NCI-H82 treated with DMSO at 0.1 percent for 48 hours (cell line): ENCODE data around the gene CASTOR2.
"Not testable (repeated sequence)": the region's sequence is repeated elsewhere in the genome, so short reads cannot be mapped to it uniquely, and the experiment has no call there.

Experiments used
- DNase-seq: peaks from one replicate; lab custom pipeline; 2025; ENCODE audit not compliant: unreplicated experiment; lab: John Stamatoyannopoulos, UW

The CASTOR2 gene

DNA sequence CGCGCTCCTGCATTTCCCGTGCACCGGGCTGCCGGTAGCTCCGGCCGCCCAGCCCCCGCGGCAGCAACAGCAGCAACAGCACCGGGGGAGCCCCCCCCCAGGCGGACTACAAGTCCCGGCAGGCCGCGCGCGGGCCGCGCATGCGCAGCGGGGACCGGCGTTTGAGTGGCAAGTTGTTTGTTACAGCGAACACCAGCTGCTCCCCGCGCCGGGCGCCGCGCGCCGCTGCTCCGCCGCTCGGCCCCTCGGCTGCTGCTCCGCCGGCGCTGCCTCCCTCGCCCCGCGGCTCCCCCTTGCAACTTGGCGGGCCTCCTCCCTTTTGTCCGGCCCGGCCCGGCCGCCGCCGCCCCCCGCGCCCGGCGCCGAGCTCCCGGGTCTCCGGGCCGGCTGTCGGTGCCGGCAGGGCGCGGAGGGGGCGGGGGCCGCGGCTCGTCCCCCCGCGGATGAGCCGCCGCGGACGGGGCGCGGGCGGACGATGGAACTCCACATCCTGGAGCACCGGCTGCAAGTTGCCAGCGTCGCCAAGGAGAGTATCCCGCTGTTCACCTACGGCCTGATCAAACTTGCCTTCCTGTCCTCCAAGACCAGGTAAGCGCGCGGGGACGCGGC is at the start of gene CASTOR2:
CASTOR2 (plus strand) TSS at position 195 of the 609 bp plus-strand sequence; CDS start at position 476, 281 bp downstream.
- DNase-seq: not testable (repeated sequence)

DNA sequence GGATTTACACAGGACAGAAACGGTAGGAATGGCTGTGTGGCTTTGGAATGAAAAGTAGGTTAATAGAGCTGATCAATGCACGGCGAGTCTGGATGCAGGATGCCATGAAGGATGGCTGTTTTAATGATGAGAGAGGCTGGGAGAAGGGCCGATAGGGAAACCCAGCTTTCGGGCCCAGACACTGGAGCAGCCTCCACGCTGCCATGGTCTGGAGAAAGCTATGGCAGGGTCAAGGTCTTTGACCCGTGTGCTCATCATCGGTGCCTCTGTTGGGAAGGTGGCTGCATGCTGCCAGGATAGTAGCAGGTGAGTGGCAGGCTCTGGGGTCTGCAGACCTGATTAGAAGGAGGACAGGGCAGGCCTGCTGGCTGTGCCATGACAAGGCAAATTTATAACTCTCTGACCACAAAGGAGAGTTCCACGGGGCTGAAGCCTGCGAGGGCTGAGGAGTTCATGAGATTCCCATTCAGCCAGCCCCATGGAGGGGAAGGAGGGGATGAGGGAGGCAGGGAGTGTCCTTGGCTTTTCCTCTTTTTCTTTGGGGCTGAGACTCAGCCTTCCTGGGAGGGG is 42.1 kb upstream of the CASTOR2 start:
- DNase-seq: not testable (repeated sequence)

DNA sequence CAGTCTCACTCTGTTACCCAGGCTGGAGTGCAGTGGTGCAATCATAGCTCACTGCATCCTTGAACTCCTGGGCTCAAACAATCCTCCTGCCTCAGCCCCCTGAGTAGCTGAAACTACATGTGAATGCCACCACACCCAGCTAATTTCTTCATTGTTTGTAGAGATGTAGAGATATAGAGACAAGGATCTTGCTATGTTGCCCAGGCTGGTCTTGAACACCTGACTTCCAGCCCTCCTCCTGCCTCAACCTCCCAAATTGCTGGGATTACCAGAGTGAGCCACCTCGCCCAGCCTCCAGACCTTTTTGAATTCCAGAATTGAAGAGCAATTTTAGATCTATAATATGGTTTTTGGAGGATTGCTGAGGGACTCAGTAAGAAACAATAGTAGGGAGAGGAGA is 40.9 kb upstream of the CASTOR2 start:
- DNase-seq: not testable (repeated sequence)

DNA sequence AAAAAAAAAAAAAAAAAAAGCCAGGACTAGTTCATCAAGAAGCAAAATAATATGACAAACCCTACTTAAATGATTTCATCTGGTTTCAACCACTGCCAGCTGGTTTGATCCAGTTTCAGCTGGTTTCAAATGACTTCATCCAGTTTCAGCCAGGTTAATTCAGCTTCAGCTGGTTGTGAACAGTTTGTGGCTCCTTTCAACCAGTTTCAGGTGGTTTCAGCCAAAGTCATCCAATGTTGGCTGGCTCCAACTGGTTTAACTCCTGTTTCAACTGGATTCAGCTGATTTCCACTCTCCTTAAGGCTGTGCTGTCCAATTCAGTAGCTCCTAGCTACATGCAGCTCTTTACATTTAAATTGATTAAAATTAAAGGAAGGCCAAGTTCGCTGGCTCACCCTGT is 37.5 kb upstream of the CASTOR2 start:
- DNase-seq: not testable (repeated sequence)

DNA sequence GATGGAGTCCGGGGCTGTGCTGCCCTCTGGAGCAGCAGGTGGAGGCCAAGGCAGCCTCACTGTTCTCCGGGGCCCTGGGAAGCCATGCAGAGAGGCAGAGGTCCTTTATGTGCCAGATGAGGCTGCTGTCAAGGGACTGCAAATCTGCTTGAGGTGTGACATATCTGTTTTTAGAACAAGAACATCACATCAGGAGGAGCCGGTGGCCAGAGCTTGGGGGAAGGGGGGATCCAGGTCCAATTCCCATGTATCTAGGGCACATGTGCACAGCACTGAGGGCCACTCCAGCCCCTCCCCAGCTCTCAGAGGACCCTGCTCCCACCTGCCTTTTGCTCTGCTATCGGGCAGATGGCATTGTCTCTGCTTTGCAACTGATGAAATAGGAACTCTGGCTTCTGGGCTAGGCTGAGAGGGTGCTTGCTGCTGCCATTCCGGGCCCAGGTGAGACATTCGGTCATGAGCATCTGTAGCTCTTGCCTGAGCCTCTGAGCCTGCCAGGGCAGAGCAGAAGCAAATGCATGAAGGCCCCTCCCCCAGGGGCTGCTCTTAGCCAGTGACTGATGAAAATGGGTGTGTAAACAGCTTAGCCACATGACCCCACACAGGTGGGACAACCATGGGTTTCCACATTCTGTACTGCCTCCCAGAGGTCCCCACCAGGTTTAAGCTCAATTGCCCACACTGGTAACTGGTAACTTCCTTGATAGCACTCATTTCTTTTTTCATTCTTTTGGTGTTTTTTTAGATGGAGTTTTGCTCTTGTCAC is 32.8 kb upstream of the CASTOR2 start:
- DNase-seq: not testable (repeated sequence)

DNA sequence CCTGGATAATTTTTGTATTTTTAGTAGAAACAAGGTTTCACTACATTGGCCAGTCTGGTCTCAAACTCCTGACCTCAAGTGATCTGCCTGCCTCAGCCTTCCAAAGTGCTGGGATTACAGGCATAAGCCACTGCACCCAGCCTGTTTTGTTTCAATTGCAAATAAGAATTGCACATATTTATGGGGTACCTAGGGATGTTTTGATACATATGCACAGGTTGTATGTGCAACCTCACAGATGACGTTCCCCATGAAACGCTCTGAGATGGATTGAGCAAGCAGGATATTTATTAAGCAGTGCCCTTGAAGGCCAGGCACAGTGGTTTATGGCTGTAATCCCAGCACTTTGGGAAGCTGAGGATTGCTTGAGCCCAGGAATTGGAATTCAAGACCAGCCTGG is 25.1 kb upstream of the CASTOR2 start:
- DNase-seq: not testable (repeated sequence)

DNA sequence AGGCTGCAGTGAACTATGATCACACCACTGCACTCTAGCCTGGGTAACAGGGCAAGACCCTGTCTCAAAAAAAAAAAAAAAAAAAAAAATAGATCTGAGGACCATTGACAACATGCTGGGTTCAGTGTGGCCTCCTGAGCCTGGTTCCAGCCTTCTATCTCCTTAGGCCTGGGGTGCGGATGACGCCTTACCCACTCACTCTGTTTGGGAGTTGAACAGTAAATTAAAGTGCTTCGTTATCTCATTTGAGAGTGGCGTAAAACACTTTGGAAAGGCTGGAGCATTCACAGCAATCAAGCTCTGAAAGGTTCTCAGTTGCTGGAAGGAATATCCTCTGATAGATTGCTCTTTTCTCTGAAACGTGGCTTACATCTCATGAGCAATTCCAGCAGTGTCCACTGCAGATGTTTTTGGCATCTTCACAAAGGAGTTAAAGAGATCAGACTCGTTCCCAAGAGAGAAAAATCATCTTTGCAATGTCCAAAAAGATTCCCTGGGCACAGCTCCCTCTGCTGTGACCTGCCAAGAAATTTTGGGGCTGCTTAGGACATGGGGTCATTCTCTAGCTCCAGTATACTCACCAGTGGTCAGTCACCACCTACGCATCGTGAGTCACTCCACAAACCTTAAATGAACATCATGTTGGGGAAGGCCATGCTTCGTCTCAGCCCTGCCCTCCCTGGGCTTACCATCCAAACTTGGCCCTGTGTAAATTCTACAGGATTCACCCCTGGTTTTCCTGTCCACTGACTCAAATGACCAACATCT is 23.0 kb upstream of the CASTOR2 start:
- not testable (repeated sequence) for DNase-seq

DNA sequence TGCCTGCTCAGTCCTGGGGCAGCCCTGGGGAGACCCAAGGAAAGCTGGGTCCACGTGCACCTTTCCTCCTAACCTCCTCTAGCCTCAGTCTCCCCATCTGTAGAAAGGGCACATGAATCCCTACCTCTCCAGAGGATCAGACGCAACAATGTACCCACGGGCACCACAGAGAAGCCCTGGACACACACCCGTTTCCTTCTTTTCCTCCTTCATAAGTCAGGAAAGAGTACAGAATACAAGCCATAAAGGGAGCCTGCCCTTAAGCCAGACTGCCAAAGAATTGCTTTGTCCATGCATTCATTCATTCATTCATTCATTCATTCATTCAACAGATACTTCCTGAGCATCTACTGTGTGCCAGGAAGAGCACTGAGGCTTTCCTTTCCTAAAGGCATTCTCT is 20.6 kb upstream of the CASTOR2 start:
- DNase-seq: not testable (repeated sequence)

DNA sequence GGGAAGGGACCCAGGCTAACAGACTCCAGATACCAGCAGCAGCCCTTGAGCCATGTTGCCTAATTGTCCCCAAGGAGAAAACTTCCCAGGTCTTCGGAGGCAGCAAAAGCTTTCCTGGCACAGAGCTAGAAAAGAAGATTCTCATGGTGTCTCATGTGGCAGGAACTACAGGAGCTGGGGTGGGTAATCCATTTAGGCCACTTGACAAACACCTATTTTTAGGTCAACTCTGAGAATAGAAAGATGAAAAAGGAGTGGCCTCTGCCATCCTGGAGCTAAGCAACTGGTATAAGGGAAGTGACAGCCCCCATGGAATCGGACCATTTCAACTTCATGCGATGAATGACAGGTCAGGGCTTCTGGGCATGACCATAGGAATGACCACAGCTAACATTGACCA is 16.8 kb upstream of the CASTOR2 start:
- DNase-seq: not testable (repeated sequence)

DNA sequence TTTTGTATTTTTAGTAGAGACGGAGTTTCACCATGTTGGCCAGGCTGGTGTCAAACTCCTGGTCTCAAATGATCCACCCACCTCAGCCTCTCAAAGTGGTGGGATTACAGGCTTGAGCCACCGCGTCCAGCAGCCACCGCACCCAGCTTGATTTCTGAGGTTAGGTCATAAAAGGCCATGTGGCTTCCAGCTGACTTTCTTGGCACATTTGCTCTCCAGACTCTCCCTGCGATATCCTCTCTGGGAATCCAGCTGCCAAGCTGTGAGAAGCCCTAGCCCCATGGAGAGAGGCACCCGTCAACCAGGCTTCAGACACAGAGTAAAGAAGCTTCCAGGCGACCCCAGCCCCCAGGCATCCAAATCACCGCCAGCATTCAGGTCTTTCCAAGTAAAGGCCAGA is 10.7 kb upstream of the CASTOR2 start:
- DNase-seq: not testable (repeated sequence)

DNA sequence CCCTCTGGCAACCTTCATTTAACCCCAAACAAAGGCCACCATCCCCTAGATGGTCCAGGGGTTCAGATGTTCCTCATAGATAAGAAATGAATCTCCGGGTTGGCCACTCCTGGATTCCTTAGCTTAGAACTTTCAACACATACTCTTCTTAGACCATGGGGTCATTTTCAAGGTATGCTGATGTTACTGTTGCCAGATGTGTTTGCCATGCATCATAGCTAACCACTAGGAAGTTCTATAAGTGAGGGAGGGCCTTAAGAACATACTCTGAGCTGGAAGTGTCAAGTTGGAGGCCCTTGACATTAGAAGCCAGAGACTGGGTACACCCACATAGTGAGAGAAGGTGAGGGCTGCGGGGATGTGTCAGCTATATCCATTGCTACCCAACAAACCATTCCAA is 6.2 kb upstream of the CASTOR2 start:
- DNase-seq: not testable (repeated sequence)

DNA sequence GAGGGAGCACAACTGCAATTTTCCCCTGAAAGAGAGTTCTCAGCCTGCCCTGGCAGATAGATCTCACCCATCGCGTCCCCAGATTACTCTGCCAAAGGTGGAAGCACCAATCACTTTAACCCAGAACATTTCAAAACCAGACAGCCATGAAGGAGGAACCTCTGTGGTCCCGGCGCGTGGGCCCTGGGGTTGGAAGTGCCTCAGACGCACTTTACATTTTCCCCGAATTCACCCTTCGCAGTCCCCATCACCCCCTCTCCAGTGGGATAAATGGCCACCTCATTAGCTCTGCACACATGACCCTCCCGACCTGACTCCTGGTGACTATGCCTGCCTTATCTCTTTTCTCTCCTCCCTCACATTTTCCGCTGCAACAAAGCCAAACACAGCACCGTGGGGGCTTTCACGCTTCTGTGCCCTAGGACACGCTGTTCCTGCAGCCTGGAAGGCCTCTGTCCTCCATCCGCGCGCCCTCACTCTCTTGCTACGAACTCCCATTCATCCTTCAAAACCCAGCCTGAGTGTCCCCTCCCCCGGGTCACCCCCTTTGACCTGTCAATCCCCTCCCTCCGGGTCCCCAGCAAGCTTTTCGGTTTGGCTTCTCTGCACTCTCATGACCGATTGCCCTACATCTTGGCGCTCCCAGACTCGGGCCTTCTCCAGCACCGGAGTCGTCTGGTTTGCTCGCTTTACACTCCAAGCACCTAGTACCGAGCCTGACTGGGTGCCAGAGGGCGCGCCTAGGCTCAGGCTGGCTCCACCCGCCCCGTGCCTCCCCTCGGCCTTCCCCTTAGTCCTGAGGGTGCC is 598 bp upstream of the CASTOR2 start:
- DNase-seq: not testable (repeated sequence)

DNA sequence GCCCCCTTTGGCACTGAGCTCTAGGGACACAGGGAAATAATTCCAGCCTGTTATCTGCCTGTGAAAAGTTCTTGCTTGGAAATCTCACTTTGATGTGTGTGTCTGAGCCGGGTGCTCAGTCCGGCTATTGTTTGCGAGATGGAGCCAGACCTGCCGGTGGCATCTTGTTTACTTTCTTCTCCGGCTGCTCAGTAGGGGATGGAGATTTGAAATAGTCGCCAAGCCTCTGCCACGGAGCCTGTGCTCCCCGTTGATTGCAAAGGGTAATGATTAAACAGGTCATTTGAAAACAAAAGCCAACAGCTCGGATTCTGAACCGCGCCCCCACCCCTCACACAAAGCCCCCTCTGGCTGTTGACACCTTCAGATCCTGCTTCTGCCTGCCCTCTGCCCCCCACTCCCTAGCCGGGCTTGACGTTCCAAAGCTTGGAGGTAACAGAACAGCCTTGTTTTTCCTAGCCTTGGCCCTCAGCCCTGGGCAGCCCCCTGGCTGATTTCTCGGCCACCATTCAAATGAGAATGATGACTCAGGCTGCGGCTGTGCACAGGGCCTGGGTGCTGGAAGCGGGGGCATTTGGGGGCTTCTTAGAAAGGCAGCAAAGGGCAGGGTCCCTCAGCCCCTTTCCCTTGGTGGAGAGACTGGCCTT is 1.8 kb downstream of the CASTOR2 start:
- DNase-seq: not testable (repeated sequence)

DNA sequence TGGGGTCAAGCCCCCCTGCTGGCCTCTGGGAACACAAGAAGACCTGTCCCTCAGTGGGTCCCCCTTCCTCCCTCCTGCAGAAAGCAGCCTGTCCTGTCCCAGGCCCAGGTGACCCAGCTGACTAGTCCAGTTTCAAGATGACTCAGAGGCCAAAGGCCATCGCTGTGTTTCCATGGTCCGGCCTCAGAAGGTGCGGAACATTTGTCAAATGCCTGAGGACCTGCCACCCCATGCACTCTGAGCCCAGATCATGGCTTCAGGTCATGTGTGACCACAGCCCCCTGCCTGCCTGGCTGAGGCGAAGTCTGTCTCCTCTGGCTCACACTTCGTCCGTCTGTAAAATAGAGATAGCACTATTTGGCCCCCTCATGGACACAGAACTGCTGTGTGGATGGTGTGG is 2.4 kb downstream of the CASTOR2 start:
- not testable (repeated sequence) for DNase-seq

DNA sequence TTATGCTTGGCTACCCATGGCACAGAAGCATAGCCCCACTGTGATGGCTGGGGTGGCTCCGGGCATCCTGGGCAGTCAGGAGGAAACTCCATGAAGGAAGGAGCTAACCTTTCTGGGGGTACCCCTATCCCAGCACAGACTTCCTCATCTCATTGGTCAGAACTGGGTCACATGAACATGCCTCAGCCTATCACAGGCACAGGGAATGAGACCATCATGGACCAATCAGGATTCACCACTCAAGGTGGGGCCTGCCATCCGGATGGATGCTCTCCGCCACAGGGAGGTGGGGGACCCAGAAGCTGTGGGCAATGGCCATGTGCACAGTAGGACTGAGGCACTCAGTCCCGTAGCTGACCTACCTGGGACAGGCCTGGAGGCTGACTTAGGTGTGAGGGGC is 6.9 kb downstream of the CASTOR2 start:
- DNase-seq: not testable (repeated sequence)

DNA sequence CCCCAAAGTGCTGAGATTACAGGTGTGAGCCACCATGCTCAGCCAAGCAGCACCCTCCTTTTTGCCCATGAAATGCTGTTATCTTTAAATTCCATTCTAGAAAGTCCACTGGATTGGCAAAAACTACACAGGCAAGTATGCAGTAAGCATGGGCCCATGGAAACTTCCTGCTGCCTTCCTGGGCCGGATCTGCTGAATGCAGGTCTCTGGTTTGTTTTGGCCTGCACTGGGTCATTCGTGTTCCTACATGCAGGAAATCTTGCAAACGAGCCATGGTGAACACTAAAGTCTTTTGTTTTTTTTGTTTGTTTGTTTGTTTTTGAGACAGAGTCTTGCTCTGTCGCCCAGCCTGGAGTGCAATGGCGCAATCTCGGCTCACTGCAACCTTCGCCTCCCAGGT is 7.9 kb downstream of the CASTOR2 start:
- DNase-seq: not testable (repeated sequence)

DNA sequence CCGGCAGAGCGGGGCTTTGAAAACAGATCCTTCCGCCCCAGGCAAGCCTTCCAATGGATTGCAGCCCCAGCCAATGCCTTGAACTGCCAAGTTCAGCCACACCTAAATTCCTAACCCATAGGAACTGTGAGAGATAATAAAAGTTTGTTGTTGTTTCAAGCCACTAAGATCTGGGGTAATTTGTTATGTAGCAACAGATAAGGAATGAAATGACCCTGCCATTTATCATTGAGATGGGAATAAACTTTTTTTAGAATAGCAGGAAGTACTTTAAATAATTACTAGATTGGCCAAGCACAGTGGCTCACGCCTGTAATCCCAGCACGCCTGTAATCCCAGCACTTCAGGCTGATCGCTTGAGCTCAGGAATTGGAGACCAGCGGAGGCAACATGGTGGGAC is 11.5 kb downstream of the CASTOR2 start:
- DNase-seq: not testable (repeated sequence)

DNA sequence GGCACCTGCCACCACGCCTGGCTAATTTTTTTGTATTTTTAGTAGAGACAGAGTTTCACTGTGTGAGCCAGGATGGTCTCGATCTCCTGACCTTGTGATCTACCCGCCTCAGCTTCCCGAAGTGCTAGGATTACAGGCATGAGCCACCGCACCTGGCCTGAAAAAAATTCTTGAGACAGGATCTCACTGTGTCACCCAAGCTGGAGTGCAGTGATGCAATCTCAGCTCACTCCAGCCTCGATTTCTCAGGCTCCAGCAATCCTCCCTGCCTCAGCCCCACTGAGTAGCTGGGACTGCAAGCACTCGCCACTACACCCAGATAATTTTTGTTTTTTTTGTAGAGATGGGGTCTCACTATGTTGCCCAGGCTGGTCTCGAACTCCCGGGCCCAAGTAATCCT is 13.0 kb downstream of the CASTOR2 start:
- DNase-seq: not testable (repeated sequence)

DNA sequence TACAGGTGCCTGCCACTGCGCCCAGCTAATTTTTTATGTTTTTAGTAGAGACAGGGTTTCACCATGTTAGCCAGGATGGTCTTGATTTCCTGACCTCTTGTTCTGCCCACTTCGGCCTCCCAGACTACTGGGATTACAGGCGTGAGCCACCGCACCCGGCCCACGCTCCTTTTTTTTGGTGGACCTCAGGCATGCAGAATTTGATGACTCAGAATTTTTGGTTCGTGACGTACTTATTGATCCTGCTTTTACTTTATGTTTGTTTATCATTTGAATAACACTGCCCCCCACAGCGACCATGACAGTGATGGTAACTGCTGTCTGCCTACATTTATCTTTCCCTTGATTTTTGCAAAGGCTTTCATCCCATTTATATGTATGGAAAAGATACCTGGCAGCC is 23.9 kb downstream of the CASTOR2 start:
- DNase-seq: not testable (repeated sequence)

DNA sequence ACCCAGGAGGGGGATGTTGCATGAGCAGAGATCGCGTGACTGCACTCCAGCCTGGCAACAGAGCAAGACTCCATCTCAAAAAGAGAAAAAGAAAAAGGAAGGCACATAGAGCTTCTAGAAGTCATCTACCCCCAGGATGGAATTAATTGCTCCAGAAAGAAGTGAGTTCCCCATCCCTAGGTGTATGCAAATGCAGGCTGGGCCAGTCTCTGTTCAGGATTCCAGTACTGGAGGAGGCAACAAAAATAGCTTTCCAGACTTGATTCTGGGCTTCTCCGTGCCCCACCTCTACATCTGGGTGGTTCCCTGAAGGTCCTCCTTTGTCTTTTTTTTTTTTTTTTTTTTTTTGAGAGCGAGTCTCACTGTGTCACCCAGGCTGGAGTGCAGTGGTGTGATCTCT is 28.6 kb downstream of the CASTOR2 start:
- DNase-seq: no peak
